GM21423 (cell line): Measurements from ENCODE around the gene RHCG.
A peak's percentile ranks its signal among the peaks of the same experiment; 100 is the strongest.

Experiments
- ATAC-seq: cut with Tn5 transposase; IDR thresholded peaks from one replicate; pipeline ENCODE4 v1.9.1; 2021; ENCODE audit warnings: mild to moderate bottlenecking, moderate library complexity; ENCODE audit not compliant: unreplicated experiment

RHCG gene

DNA sequence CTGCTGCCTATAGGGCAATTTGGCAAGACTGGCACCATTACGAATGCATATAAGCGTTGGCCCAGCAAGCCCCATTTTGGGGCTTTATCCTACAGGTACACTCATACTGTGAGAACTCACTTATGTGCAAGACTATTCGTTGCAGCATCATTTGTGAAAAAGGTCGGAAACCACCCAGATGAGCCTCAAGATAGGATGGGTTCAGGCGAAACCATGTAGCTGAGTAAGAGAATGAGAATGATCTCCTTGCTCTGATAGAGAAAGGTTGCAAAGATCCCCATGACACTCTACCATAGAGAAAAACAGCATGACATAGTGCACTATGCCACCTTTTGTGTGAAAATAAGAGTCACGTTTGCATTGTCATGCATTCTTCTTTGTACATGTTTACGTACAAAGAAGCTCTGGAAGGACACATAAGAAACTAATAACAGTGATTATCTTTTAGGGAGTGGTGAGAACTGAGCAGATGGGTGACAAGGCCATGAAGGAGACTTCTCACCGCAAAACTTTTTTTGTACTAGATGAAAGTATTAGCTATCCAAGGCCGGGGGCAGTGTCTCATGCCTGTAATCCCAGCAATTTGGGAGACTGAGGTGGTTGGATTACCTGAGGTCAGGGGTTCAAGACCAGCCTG, 50.0 kb downstream of the RHCG start:
- no peak for ATAC-seq

DNA sequence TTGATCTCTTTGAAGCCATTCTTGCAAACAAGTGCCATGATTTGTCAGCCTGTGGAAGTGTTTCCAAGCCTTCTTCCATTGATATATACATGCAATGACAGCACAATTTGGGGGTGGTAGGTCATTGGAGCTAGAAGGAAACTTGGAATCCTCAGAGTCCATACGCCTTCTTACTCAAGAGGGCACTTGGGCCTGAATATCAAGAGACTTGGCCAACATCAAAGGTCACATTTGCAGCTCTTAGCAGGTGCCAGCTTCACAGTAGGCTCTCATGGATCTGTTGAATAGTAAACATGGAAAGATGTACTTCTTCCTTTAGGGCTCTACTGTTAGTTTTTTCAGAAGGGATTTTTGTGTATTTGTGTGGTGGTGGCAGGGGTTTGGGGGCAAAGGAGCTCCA, 50.9 kb downstream of the RHCG start:
- no peak for ATAC-seq

DNA sequence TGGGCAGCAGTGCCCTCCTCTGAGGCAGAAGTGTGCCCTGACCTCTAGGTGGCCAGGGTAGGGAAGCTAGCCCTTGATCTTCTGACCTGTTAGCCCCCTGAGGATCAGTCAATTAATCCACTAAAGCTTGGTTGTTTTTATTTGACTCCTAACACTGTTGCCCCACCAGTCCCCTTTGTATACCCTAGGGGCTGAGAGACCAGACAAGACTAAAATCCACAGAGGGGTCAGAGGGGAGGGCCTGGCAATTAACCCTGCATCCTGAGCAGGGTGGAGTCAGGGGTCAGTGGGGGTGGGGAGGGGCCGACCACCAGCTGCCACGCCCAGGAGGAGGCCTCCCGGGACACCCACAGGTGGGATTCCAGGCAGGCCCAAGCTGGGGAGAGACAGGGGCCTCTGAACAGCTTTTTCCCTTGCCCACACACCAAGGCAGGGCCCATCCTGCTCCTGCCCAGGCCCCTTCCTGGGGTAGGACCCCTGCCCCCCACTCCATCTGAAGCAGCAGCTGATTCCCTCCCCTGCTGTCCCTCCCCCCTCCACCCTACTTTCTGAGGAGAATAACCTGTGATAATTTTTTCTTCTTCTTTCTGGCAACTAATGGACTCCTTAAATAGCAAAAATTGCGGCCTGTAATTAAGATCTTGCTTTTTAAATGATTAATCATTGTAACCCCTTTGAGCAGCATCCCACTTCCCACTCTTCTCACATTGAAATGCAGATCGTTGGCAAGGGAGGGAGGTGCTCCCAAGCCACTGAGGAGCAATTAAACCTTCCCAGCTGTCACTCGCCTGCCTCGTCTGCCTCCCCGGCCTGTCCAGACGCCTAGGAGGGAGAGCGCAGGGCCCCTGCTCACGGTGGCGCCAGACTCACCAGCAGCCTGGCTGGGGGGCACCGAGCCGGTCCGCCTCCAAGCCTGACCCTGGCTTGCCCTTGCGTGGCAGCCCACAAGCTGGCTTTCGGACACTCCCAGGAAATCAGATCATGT, 51.9 kb downstream of the RHCG start:
- no peak for ATAC-seq

DNA sequence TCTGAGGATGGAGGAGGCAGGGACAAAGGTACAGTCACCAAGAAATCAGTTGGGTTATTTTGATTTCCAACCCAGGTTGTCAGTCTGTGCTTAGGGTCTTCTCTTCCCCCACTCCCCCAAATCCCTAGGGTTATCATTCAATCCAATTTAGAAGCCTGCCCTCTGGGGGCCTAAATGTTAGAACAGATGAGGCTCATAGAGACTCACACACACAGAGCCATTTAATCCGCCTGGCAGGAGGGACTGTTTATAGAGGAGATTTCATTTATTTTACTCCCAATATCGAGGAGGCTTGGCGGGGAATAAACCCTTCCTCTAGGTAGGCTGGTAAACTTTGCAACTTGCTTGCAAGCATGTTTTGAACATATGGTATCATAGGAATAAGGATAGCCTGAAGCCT, 52.8 kb downstream of the RHCG start:
- ATAC-seq = no peak

DNA sequence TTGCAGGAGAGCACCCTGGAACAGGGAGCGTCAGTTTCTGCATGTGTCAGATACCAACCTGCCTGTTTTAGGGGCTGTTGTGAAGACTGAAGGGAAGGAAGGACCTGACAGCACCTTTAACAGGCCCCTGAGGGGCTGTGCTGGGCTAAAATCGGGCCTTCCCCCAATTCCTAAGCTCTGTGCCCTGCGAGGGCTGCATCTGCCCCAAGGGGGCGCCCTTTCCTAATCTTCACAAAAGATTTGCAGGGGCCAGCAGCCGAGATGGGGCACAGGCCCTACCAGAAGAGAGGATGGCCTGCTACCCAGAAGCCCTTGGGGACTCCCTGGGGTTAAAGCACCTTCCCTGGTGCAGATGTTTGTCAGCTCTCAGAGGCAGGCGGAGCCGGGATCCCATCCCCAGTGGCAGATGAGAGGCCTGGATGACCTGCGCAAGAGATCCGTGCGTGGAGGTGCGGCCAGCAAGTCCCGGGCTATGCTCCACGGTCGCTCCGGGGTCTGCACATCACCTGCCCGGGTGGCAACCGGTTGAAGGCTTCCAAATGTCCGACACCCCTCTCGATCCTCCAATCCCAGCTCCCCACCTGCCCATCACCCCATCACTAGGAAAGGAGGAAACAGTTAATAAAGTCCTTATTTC, 53.6 kb downstream of the RHCG start:
- ATAC-seq = no peak

DNA sequence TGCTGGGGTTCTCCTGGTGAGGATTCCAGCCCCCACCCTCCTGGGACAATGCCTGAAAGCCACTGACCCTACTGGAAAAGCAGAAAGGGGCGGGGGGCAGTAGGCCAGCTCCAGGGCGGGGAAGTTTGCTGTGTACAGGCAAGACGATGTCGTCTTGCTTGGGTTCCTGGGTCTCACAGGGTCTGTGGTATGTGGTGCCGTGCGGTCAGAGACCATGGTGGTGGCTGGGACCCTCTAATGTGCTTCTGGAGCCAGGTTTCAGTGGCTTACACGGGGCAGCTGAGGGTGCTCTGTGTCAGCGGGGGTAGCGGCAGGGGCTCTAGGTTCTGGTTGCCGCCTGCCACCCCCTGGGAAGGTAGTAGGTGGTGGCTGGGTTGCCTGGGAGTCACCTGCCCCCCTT, 54.2 kb downstream of the RHCG start:
- no peak for ATAC-seq

DNA sequence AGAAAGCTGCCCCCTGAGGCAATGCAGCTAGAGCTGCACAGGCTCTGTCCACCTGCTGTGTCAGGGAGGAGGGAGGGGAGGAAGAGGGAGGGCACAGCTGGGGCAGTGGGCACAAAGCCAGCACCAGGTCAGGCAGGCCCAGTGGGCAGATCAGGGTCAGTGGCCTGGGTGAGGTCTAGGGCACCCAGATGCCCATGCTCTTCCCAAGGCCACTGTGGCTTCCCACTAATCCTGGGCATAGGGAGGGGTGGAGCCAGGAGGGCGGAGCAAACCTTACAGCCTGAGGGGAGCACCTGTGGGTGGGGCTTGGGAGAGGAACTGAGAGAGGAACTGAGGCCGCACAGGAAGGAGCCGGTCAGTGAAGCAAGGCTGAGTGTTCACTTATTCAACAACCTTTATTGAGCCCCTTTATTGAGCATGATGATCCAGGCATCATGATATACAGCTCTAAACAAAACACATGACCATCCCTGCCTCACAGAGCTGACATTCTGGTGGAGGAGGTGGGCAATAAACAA, 55.0 kb downstream of the RHCG start:
- ATAC-seq = peak; percentile 99

DNA sequence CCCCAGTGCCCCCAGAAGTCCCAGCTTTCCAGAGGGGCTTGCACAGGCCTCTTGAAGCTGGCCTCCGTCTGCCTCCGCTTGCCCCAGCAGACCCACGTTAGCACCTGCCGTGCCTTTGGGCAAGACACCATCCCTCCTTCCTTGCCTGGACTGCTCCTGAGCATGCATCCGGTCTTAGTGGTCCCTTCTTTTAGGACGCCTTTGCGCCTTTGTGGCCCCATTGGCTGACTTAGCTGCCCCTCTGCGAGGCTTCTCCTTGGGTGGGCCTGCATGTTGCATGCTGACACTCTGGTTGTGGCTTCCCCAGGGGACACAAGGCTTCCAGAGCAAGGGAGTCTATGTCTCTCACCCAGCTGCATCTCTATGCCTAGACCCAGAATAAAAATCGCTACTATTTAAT, 56.6 kb downstream of the RHCG start:
- no peak for ATAC-seq

DNA sequence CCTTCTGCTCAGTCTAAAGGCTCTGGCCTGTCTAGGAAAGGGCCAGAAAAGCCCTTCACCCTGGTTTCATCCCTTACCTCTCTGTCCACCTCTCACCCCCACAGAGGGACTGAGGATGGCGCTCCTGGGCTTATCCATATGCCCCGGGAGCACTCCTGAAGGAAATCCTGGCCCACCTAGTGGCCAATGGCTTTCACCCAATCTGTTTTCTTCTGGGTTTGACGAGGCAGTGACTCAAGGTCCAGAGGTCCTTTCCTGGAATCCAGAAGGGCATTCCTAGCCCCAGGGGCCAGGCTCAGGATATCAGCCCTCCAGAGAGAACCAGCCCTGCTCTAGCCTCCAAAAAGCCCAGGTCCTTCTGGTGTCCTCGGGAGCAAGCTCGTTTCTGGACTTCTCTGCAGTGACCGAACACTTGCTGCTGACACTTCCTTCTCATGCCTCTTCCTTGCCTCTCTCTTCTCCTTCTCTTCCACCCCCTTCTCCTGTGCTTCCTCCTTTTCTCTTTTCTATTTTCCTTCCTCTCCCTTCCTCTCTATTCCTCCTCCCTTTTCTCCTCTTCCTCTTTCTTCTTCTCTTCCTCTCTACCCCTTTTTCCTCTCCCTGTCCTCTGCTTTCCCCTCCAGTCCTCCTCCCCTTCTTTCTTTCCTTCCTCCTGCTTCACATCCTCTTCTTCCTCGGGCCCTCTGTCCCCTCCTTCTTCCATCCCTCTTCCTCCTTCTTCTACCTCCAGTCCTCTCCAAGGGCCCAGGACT, 59.6 kb downstream of the RHCG start:
- no peak for ATAC-seq

DNA sequence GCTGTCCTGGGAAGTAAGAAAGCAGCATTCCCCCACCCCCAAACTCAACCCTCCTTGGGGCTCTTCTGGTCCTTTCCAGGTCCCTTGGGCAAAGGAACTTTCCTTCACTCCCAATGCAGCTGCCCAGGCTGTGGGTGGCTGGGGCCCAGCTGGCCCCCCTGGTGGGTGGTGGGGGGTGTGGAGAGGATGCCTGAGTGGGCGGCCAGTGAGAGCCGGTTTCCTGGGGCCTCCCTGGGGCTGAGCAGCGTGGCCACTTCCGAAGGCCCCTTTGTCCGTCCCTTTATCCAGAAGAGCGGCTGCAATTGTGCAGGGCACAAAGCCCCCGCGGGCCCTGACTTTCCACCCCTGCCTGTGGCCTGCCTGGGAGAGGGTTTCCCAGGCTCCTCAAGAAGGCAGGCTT, 61.0 kb downstream of the RHCG start:
- ATAC-seq = no peak

DNA sequence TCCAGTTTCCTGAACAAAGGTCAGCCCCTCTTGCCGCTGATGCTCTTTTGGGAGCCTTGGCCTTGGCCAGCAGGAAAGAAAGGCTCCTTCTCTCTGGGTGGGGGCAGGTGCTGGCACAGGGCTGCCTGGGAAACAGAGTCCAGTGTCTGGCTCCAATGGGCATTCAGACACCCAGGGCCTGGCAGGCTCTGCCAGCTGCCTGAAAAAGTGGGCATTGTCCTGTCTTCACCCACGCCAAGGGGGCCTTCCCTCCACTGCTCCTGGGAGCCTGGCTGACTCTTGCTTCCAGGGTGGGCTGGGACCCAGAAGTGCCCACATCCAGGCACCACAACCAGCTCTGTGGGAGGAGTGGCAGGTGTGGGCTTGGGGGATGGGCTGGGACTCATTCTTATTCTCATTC, 62.7 kb downstream of the RHCG start:
- ATAC-seq = no peak

DNA sequence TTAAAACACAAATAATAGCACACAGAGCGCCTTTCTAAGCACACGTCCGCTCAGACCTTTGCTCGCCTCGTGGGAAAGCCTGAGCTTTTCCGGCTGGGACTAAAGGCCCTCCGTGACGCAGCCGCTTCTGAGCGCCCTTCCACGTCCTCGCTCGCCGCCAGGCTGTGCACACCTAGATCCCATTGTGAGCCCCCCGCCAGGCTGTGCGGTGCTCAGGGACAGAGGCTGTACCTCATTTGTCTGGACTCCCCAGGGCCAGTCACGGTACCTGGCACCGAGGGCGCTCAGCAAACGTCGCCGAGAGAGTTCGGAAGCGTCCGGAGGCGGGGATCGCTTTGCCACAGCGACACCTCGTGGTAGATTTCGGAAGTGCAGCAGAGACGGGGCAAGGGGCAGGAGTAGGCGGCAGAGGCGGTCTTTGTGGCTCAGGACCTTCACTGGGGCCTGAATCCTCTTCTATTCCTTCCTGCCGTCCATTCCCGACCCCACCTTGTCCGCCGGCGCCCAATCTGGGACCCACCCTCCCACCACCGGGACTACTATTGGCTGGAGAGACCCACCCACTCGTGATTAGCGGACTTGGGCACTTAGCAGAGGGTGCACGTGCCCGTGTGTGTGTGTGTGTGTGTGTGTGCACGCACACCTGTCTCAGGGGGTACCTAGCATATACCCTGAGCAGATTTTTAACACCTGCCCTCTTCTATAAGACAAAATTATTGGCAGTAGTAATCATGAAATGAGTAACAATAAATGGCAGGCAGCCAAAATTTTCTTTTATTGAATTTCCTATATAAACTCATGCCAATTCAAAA, 65.6 kb downstream of the RHCG start:
- ATAC-seq = peak; percentile 87

DNA sequence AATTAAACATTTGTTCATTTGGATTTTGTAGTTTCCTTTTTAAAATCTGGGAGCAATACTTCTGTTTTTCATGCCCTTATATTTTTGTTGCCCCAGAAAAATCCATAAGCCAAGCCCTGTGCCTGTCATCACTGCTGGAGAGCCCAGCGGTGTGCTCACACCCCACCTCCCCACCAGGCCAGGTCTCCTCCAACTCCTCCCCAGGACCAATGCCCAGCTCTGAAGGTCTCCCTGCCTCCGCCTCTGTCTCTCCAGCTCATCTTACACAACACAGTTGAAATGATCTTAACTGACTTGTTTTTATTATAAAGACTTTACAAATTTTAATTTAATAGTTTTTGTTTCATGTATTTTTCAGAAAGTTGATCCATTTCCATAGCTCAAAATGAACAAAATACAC, 66.4 kb downstream of the RHCG start:
- no peak for ATAC-seq

DNA sequence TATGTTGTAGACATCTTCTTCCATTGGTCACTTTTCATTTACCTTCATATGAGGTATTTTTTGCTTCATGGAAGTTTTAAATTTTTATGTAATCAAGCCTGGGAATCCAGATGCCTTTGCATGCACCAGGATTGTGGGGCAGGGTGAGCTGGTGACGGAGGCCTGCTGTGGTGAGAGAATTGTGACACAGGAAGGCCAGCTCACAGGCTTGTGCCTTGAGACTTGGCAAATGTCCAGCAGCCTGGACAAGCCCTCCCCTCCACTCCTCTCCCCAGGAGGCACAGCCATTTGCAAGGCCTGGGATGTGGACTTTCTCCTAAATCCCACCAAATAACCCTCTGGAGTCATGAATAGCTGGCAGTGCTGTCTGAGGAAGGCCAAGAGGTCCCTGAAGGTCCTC, 67.4 kb downstream of the RHCG start:
- ATAC-seq = no peak

DNA sequence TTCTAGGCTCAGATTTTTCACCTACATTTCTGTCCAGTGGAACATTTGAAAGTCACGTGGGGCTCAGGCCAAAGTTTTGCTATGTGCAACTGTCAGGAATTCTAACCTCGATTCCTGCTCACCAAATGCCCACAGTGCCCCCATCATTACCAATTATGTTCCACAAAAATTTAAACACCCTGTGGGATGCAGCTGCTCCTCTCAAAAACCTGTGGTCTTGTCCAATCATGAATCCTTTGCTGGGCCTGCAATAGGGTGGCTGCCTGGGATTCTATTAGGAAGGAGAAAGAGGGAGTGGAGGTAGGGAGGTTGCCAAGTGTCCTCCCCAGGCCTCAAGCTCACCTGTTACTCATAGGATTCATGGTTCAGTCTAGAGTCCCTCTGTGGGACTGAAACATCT, 68.1 kb downstream of the RHCG start:
- ATAC-seq = no peak

DNA sequence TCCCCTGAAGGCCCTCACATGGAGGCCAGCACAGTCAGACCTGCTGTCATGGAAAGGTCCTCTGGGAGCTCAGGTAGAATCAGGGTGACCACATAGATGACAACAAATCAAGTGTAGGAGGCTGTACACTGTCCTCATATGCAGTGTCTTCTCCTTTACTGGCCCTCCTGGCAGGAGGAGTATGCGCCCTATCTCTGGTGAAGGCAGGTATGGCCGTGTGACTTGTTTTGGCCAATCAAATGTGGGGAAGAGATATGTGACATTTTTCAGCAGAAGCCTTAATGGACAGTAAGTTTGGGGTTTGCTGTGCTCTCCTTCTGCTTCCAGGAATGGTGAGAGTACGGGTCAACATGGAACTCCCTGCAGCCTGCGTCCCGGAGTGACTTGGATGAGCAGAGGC, 69.9 kb downstream of the RHCG start:
- no peak for ATAC-seq

DNA sequence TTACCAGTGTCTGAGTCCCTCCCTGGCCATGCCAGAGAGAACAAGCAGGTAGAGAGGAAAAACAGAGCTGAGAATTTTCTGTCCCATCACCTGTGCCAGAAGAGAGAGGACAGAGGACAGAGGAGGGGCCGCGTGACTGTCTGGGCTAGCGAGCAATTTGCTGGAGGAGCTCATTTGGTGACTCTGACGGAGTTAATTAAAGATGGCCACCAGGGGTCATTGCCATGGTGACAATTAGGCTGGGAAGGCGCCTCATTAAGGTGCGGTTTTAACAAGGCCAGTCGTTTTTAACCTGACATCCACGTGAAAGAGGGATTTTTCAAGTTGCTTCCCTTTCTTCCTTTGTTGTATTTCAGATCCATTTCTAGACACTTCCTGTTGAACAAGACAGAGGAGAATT, 72.4 kb downstream of the RHCG start:
- ATAC-seq = no peak
